ENCODE measurements around the gene ANXA6. TPM values are rescaled to one million over a fixed set of nuclear protein-coding genes. Genes with fewer than 3 reads are reported as not detected.

Gene ANXA6
- total and polyA plus RNA-seq, 7 experiments from 2014 or later = 212 to 512 (median 272) TPM

DNA sequence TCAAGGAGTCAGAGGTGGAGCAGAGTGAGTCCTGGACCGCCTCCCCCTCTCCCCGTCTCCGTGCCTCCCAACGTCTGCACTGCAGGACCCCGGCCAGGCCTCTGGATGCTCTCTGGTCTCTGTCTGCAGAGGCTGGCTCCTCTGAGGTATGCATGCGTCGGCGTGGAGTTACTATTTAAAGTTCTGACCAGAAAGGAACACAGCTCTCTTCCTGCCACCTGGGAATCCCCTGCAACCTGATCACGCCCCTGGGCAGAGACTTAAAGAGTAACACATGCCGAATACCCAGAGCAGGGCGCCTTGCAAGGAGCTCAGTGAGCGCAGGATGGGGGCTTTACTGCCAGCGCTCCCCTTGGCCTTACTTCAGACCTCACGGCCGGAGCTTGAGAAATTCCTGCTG lies 16.0 kb downstream of the ANXA6 start:
- Mint-ChIP-seq H3K9me3 (no peaks in the 10 kb centered on the region), H3K36me3 (peaks cover 26 to 66% (median 58%) of the 10 kb centered on the region in 5 donors), H3K27me3 (no peaks in the 10 kb centered on the region), H3K4me3 (peak overlapping the region; percentile 68 to 96 (median 88)), H3K4me1 (peaks cover 84 to 100% (median 96%) of the 10 kb centered on the region in 7 donors), H3K27ac (peak overlapping the region; percentile 81 to 99 (median 92))
- peak in 7 of 9 donors; percentile 39 to 62 (median 53) for DNase-seq
- peaks cover 20 to 58% (median 31%) of the 10 kb centered on the region in 3 experiments for H3K36me3 ChIP-seq (ENCODE audit: control insufficient read depth in 2 of 3, insufficient read depth in 3 of 3, low read length in 3 of 3)
- ChIA-PET POLR2A (interaction anchor here (0.7 to 33.3 kb wide), 8 partner anchors 6 to 350 kb away, joined by 3 to 760 read pairs (median 5); partner anchors contain the start of genes ANXA6 and CCDC69), CTCF (interaction anchor here (0.6 to 6.9 kb wide), 12 partner anchors 9 to 1919 kb away, joined by 3 to 86 read pairs (median 7); partner anchors contain the start of gene ANXA6)
- intact Hi-C loops (cut with micrococcal nuclease) = loop anchor here (1.0 to 2.0 kb wide), 4 partner anchors 9 to 15 kb away; no protein-coding TSS in a partner anchor
- H3K9me3 ChIP-seq (ENCODE audit: control insufficient read depth in 2 of 3, low read length in 3 of 3) = no peaks in the 10 kb centered on the region
- H3K27ac ChIP-seq (ENCODE audit: low read depth, low read length) = peak overlapping the region; percentile 67
- no peaks in the 10 kb centered on the region for H3K27me3 ChIP-seq (ENCODE audit: control insufficient read depth in 2 of 2, insufficient read depth in 2 of 2, low read length in 2 of 2)
- H3K4me1 ChIP-seq (ENCODE audit: control insufficient read depth in 2 of 2, insufficient read depth in 2 of 2, low read length in 2 of 2) = peaks cover 85 to 88% of the 10 kb centered on the region in 2 donors
- H3K4me3 ChIP-seq (ENCODE audit: low read length) = peak overlapping the region; percentile 44
- ATAC-seq = peak; percentile 80

DNA sequence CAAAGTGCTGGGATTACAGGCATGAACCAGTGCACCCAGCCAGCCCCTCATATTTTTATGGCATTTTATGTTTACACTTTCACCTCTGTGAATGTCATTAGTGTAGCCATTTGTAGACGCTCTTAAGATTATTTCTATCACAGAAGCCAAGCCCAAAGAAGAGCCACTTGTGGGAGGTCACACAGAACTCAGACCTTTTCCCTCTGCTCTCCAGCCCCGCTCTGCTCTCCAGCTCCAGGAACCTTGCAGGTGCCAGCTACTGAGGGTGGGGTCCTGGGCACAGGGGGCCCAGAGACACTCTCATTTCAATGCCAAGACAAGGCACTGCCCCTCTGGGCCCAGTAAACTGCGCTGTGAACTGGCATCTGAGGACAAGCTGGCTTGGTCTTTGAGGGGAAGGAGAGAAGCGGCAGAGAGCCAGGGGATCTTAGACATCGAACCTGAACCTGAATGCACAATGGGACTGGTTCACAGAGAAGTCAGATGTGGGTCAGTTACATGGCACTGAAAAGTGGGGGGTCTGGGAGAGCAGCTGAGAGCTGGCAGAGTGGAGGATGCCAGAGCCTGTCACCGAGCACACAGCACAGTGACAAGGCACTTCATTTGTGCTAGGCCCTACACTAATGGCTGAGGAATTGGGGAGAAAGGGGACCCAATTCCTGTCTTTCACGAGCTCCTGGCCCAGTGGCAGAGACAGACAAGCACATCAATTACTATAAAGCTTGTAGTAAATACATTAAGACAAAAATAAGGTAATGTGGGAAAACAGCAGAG lies 16.7 kb downstream of the ANXA6 start:
- Mint-ChIP-seq H3K36me3 (peaks cover 28 to 68% (median 61%) of the 10 kb centered on the region in 5 donors), H3K27me3 (no peaks in the 10 kb centered on the region), H3K27ac (peak overlapping the region; percentile 81 to 99 (median 92)), H3K9me3 (no peaks in the 10 kb centered on the region), H3K4me3 (peak overlapping the region; percentile 68 to 96 (median 88)), H3K4me1 (peaks cover 82 to 100% (median 96%) of the 10 kb centered on the region in 7 donors)
- peak overlapping the region; percentile 44 for H3K4me3 ChIP-seq (ENCODE audit: low read length)
- peaks cover 78 to 81% of the 10 kb centered on the region in 2 donors for H3K4me1 ChIP-seq (ENCODE audit: control insufficient read depth in 2 of 2, insufficient read depth in 2 of 2, low read length in 2 of 2)
- peaks cover 27 to 60% (median 31%) of the 10 kb centered on the region in 3 experiments for H3K36me3 ChIP-seq (ENCODE audit: control insufficient read depth in 2 of 3, insufficient read depth in 3 of 3, low read length in 3 of 3)
- intact Hi-C loops (cut with micrococcal nuclease) = loop anchor here (1.0 to 2.0 kb wide), 4 partner anchors 9 to 14 kb away; no protein-coding TSS in a partner anchor
- no peaks in the 10 kb centered on the region for H3K9me3 ChIP-seq (ENCODE audit: control insufficient read depth in 2 of 3, low read length in 3 of 3)
- peak overlapping the region; percentile 67 for H3K27ac ChIP-seq (ENCODE audit: low read depth, low read length)
- ATAC-seq (no peak), DNase-seq (no peak)
- H3K27me3 ChIP-seq (ENCODE audit: control insufficient read depth in 2 of 2, insufficient read depth in 2 of 2, low read length in 2 of 2) = no peaks in the 10 kb centered on the region
- CTCF ChIA-PET = interaction anchor here (0.9 to 6.9 kb wide), 11 partner anchors 10 to 112 kb away, joined by 3 to 86 read pairs (median 8); partner anchors contain the start of gene ANXA6
- POLR2A ChIA-PET = interaction anchor here (0.6 to 33.3 kb wide), 7 partner anchors 5 to 349 kb away, joined by 3 to 760 read pairs (median 6); partner anchors contain the start of genes ANXA6 and CCDC69

DNA sequence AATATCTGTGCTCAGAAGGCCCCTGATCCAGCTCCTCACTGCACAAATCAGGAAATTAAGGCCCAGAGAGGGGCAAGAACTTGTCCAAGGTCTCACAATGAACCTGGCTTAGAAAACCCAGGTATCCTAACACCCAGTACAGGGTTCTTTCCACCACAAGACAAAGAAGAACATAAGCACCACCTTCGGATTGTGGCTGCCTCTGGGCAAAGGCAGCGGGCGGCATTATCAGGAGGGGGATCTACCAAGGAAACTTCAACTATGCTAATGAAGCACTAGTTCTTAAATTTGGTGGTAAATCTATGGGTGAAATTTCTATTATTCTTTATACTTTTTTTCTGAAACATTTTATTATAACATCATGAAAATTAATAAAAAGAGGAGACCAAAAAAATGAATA lies 17.9 kb downstream of the ANXA6 start:
- H3K4me3 Mint-ChIP-seq = peak overlapping the region in 9 of 10 donors; percentile 12 to 96 (median 64)
- no peaks in the 10 kb centered on the region for H3K27me3 Mint-ChIP-seq
- H3K9me3 ChIP-seq (ENCODE audit: control insufficient read depth in 2 of 3, low read length in 3 of 3) = no peaks in the 10 kb centered on the region
- ChIA-PET CTCF (interaction anchor here (0.8 to 1.9 kb wide), 5 partner anchors 9 to 25 kb away, joined by 3 to 7 read pairs (median 4); no protein-coding TSS in a partner anchor), POLR2A (interaction anchor here (31.2 to 33.3 kb wide), 2 partner anchors 4 to 16 kb away, joined by 760 read pairs; partner anchors contain the start of gene ANXA6)
- H3K4me3 ChIP-seq (ENCODE audit: low read length) = peak overlapping the region; percentile 17
- ATAC-seq (peak; percentile 40), DNase-seq (no peak)
- no peaks in the 10 kb centered on the region for H3K9me3 Mint-ChIP-seq
- no peaks in the 10 kb centered on the region for H3K27me3 ChIP-seq (ENCODE audit: control insufficient read depth in 2 of 2, insufficient read depth in 2 of 2, low read length in 2 of 2)
- peaks cover 36 to 60% (median 39%) of the 10 kb centered on the region in 3 experiments for H3K36me3 ChIP-seq (ENCODE audit: control insufficient read depth in 2 of 3, insufficient read depth in 3 of 3, low read length in 3 of 3)
- H3K4me1 ChIP-seq (ENCODE audit: control insufficient read depth in 2 of 2, insufficient read depth in 2 of 2, low read length in 2 of 2) = peaks cover 66 to 69% of the 10 kb centered on the region in 2 donors
- peaks cover 30 to 70% (median 57%) of the 10 kb centered on the region in 5 donors for H3K36me3 Mint-ChIP-seq
- intact Hi-C loops (cut with micrococcal nuclease) = loop anchor here in 1 of 2 donors (2.0 kb wide), 1 partner anchor 13 kb away; no protein-coding TSS in a partner anchor
- H3K4me1 Mint-ChIP-seq = peaks cover 76 to 100% (median 91%) of the 10 kb centered on the region in 7 donors
- H3K27ac Mint-ChIP-seq = peak overlapping the region in 8 of 9 donors; percentile 74 to 99 (median 90)
- H3K27ac ChIP-seq (ENCODE audit: low read depth, low read length) = peak overlapping the region; percentile 68

GRCh38 chr5:151139015-151139414 lies 18.6 kb downstream of the ANXA6 start:
- peak overlapping the region; percentile 17 for H3K4me3 ChIP-seq (ENCODE audit: low read length)
- DNase-seq = peak in 2 of 9 donors; percentile 27 to 57
- H3K9me3 ChIP-seq (ENCODE audit: control insufficient read depth in 2 of 3, low read length in 3 of 3) = no peaks in the 10 kb centered on the region
- Mint-ChIP-seq H3K4me1 (peaks cover 70 to 100% (median 92%) of the 10 kb centered on the region in 7 donors), H3K36me3 (peaks cover 30 to 69% (median 57%) of the 10 kb centered on the region in 5 donors), H3K27ac (peak overlapping the region; percentile 36 to 99 (median 89)), H3K9me3 (no peaks in the 10 kb centered on the region), H3K4me3 (peak overlapping the region in 9 of 10 donors; percentile 24 to 96 (median 68)), H3K27me3 (no peaks in the 10 kb centered on the region)
- intact Hi-C loops (cut with micrococcal nuclease) = no loop called here
- no peaks in the 10 kb centered on the region for H3K27me3 ChIP-seq (ENCODE audit: control insufficient read depth in 2 of 2, insufficient read depth in 2 of 2, low read length in 2 of 2)
- peaks cover 60 to 62% of the 10 kb centered on the region in 2 donors for H3K4me1 ChIP-seq (ENCODE audit: control insufficient read depth in 2 of 2, insufficient read depth in 2 of 2, low read length in 2 of 2)
- H3K27ac ChIP-seq (ENCODE audit: low read depth, low read length) = peak overlapping the region; percentile 68
- peak; percentile 79 for ATAC-seq
- CTCF ChIA-PET = interaction anchor here (0.8 to 1.9 kb wide), 5 partner anchors 10 to 26 kb away, joined by 3 to 7 read pairs (median 4); no protein-coding TSS in a partner anchor
- POLR2A ChIA-PET = interaction anchor here (31.2 to 33.3 kb wide), 2 partner anchors 3 to 16 kb away, joined by 760 read pairs; partner anchors contain the start of gene ANXA6
- peaks cover 36 to 62% (median 43%) of the 10 kb centered on the region in 3 experiments for H3K36me3 ChIP-seq (ENCODE audit: control insufficient read depth in 2 of 3, insufficient read depth in 3 of 3, low read length in 3 of 3)

GRCh38 chr5:151138114-151138513 lies 19.5 kb downstream of the ANXA6 start:
- peak overlapping the region; percentile 68 for H3K27ac ChIP-seq (ENCODE audit: low read depth, low read length)
- H3K4me1 Mint-ChIP-seq = peaks cover 68 to 100% (median 91%) of the 10 kb centered on the region in 7 donors
- no peaks in the 10 kb centered on the region for H3K27me3 Mint-ChIP-seq
- H3K36me3 ChIP-seq (ENCODE audit: control insufficient read depth in 2 of 3, insufficient read depth in 3 of 3, low read length in 3 of 3) = peaks cover 42 to 67% (median 52%) of the 10 kb centered on the region in 3 experiments
- no peaks in the 10 kb centered on the region for H3K27me3 ChIP-seq (ENCODE audit: control insufficient read depth in 2 of 2, insufficient read depth in 2 of 2, low read length in 2 of 2)
- no peak overlapping the region for H3K4me3 ChIP-seq (ENCODE audit: low read length)
- intact Hi-C loops (cut with micrococcal nuclease) = no loop called here
- peak overlapping the region; percentile 16 to 99 (median 89) for H3K27ac Mint-ChIP-seq
- no peak for ATAC-seq
- no peaks in the 10 kb centered on the region for H3K9me3 ChIP-seq (ENCODE audit: control insufficient read depth in 2 of 3, low read length in 3 of 3)
- H3K4me3 Mint-ChIP-seq = peak overlapping the region in 5 of 10 donors; percentile 38 to 96 (median 88)
- no peaks in the 10 kb centered on the region for H3K9me3 Mint-ChIP-seq
- peaks cover 51 to 61% of the 10 kb centered on the region in 2 donors for H3K4me1 ChIP-seq (ENCODE audit: control insufficient read depth in 2 of 2, insufficient read depth in 2 of 2, low read length in 2 of 2)
- no peak for DNase-seq
- CTCF ChIA-PET = interaction anchor here (0.7 to 4.9 kb wide), 3 partner anchors 11 to 27 kb away, joined by 3 to 27 read pairs (median 23); no protein-coding TSS in a partner anchor
- peaks cover 30 to 71% (median 60%) of the 10 kb centered on the region in 5 donors for H3K36me3 Mint-ChIP-seq
- POLR2A ChIA-PET = interaction anchor here (31.2 kb wide), 1 partner anchor 17 kb away, joined by 760 read pairs; the partner anchor contains the start of gene ANXA6

Measured in naive thymus-derived CD4-positive, alpha-beta T cell (primary cell).